ENCODE results near the gene SELENOO. TPM values are rescaled to one million over a fixed set of nuclear protein-coding genes. Genes with fewer than 3 reads are reported as not detected.
A peak's percentile ranks its signal among the peaks of the same experiment; 100 is the strongest.

Gene SELENOO
- total and polyA plus RNA-seq, 2 donors (not counting 1 experiment from before 2014, with no cell fraction given) = 62.1 to 74.6 TPM

DNA sequence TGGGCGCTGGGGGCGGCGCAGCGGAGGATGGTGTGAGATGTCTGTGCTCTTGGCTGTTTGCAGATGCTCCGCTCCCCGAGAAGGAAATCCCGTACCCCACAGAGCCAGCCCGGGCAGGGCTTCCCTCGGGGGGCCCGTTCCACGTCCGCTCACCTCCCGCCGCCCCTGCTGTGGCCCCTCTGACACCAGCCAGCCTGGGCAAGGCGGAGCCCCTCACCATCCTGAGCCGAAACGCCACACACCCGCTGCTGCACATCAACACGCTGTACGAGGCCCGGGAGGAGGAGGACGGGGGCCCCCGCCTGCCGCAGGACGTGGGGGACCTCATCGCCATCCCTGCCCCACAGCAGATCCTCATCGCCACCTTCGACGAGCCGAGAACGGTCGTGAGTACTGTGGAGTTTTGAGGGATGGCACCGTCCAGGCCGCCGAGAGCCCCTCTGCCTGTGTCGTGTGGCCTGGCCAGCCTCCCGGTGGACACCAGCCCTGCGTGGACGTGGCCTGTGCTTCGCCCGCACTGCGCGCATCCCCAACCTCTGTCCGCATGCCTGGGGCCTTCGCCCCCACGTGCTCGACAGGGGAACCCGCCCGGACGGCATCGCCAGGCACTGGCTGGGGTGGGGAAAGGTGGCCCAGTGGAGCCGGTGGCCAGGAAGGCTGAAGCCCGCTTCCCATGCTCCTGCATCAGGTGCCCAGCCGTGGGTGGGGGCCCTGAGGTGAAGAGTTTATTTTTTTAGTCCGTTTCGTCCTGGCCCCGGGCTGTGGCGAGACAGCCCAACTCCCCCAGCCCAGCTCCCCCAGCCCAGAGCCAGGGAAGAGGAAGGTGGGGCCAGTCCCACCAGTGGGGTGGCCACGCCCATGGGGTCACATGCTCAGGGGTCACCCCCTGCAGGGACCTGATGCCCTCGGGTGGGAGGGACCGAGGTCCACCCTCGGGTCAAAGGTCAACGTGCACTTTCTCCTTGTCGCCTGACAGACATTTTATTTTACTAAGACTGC is 21.6 kb upstream of the SELENOO start:
- TF ChIP-seq, protein P1, sequence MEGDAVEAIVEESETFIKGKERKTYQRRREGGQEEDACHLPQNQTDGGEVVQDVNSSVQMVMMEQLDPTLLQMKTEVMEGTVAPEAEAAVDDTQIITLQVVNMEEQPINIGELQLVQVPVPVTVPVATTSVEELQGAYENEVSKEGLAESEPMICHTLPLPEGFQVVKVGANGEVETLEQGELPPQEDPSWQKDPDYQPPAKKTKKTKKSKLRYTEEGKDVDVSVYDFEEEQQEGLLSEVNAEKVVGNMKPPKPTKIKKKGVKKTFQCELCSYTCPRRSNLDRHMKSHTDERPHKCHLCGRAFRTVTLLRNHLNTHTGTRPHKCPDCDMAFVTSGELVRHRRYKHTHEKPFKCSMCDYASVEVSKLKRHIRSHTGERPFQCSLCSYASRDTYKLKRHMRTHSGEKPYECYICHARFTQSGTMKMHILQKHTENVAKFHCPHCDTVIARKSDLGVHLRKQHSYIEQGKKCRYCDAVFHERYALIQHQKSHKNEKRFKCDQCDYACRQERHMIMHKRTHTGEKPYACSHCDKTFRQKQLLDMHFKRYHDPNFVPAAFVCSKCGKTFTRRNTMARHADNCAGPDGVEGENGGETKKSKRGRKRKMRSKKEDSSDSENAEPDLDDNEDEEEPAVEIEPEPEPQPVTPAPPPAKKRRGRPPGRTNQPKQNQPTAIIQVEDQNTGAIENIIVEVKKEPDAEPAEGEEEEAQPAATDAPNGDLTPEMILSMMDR (IDR thresholded peaks at IDR 0.05) = no peak
- no peak for TF ChIP-seq EZH2 (IDR thresholded peaks at IDR 0.05; ENCODE audit: borderline replicate concordance, insufficient read depth, low read depth, low read length, poor library complexity, severe bottlenecking)
- no peak overlapping the region for H3K4me3 Mint-ChIP-seq
- POLR2A ChIA-PET = no interaction called here
- intact Hi-C loops (cut with micrococcal nuclease) = no loop called here
- peaks cover 13% of the 10 kb centered on the region for H3K27me3 Mint-ChIP-seq
- H3K9ac ChIP-seq (ENCODE audit: low read length) = no peak overlapping the region
- peak overlapping the region; percentile 29 for H3K4me2 ChIP-seq (replicated peaks; ENCODE audit: low read depth, low read length, poor library complexity, severe bottlenecking)
- H3K4me3 ChIP-seq (ENCODE audit: control extremely low read depth in 1 of 5, extremely low read depth in 1 of 5, insufficient read depth in 1 of 5, low read depth in 2 of 5, low read length in 4 of 5) = no peak overlapping the region
- peaks cover 0 to 15% (median 0%) of the 10 kb centered on the region in 4 experiments for H3K27me3 ChIP-seq (replicated peaks in 1 of 4; ENCODE audit: control extremely low read depth in 1 of 4, control insufficient read depth in 3 of 4, insufficient read depth in 4 of 4, low read length in 3 of 4)
- no peaks in the 10 kb centered on the region for H3K79me2 ChIP-seq (ENCODE audit: control insufficient read depth, insufficient read depth, low read length)
- peaks cover 19 to 22% of the 10 kb centered on the region in 2 donors for H3K4me1 ChIP-seq (ENCODE audit: control insufficient read depth in 2 of 2, insufficient read depth in 2 of 2, low read length in 2 of 2)
- H3K27ac Mint-ChIP-seq = no peak overlapping the region
- peaks cover 23% of the 10 kb centered on the region for H3K4me1 Mint-ChIP-seq
- WGBS (ENCODE audit: insufficient coverage) = 93% methylated on average over 55 of the region's 64 CpGs
- no peak for ATAC-seq (ENCODE audit: low read depth)
- CTCF ChIA-PET = no interaction called here
- H4K20me1 ChIP-seq (ENCODE audit: control insufficient read depth, insufficient read depth, low read length, poor library complexity, severe bottlenecking) = no peaks in the 10 kb centered on the region
- H2AFZ ChIP-seq (ENCODE audit: insufficient read depth, low read depth, low read length, poor library complexity, severe bottlenecking) = no peak overlapping the region
- H3K27ac ChIP-seq (ENCODE audit: low read length in 2 of 2) = no peak overlapping the region
- H3K36me3 ChIP-seq (replicated peaks in 1 of 2; ENCODE audit: control extremely low read depth in 1 of 2, control insufficient read depth in 1 of 2, extremely low read depth in 1 of 2, insufficient read depth in 2 of 2, low read length in 1 of 2) = no peaks in the 10 kb centered on the region
- peaks cover 0 to 5% (median 0%) of the 10 kb centered on the region in 3 donors for H3K9me3 ChIP-seq (ENCODE audit: control extremely low read depth in 1 of 3, control insufficient read depth in 2 of 3, insufficient read depth in 1 of 3, low read length in 2 of 3)
- H3K9me3 Mint-ChIP-seq (ENCODE audit: insufficient read depth) = no peaks in the 10 kb centered on the region
- no peak for DNase-seq
